Stimulated activated CD4-positive, alpha-beta T cell treated with anti-CD3 and anti-CD28 coated beads, Interleukin-2, amount 100 ng/mL, for 4 hours (primary cell): ENCODE measurements around the gene NMNAT2.

Experiments
- DNase-seq: peaks from one replicate; pipeline ENCODE4 v3.0.0-alpha.2; 2020; ENCODE audit warnings: low read depth

The NMNAT2 gene

GRCh38 chr1:183212870-183213269, 205.3 kb downstream of the NMNAT2 start:
- no peak for DNase-seq

- DNase-seq, result no peak
These were observed 207.5 kb downstream of the NMNAT2 start for GRCh38 chr1:183210681-183211080.

- no peak for DNase-seq
These were observed 208.5 kb downstream of the NMNAT2 start for GRCh38 chr1:183209533-183210158.

GRCh38 chr1:183206538-183207122, 211.6 kb downstream of the NMNAT2 start:
- DNase-seq, result no peak

GRCh38 chr1:183205196-183205781, 212.9 kb downstream of the NMNAT2 start:
- no peak for DNase-seq

GRCh38 chr1:183203094-183203493, 215.1 kb downstream of the NMNAT2 start:
- no peak for DNase-seq

- DNase-seq, result no peak
These were observed 217.7 kb downstream of the NMNAT2 start for GRCh38 chr1:183200451-183200850.

- DNase-seq, result no peak
These were observed 218.9 kb downstream of the NMNAT2 start for GRCh38 chr1:183199304-183199703.

GRCh38 chr1:183198463-183198862, 219.7 kb downstream of the NMNAT2 start:
- DNase-seq, result no peak
